Sigmoid colon (tissue), 7 donors: ENCODE data around the gene GBX2. TPM values are rescaled to one million over a fixed set of nuclear protein-coding genes. Genes with fewer than 3 reads are reported as not detected.

Source experiments
- DNase-seq: peaks from one replicate; pipeline ENCODE4 v3.0.0-alpha.2; 2019
- H3K27ac ChIP-seq, 4 donors: fragments of 200-600 bp; sonication (generic); one replicate each; pipeline ENCODE4 v1.5.1; 2016 to 2019; ENCODE audit warnings: mild to moderate bottlenecking in 1 of 4
- H3K27me3 ChIP-seq, 3 donors: fragments of 200-600 bp; sonication (generic); one replicate each; pipeline ENCODE4 v1.5.1; 2019; ENCODE audit warnings: mild to moderate bottlenecking in 1 of 3
- H3K36me3 ChIP-seq, 4 donors: fragments of 200-600 bp; sonication (generic); one replicate each; pipeline ENCODE4 v1.5.1; 2016 to 2019
- H3K4me1 ChIP-seq, 4 donors: fragments of 200-600 bp; sonication (generic); one replicate each; pipeline ENCODE4 v1.5.1; 2017 to 2019
- H3K4me3 ChIP-seq, 4 donors: fragments of 200-600 bp; sonication (generic); one replicate each; pipeline ENCODE4 v1.5.1; 2017 to 2019; ENCODE audit warnings: mild to moderate bottlenecking in 2 of 4, moderate library complexity in 1 of 4
- H3K9me3 ChIP-seq, 4 donors: fragments of 200-600 bp in 3 of 4; sonication (generic) in 3 of 4; one replicate each; pipeline versions ENCODE4 v1.5.1 to v1.6.1; 2013 to 2019
- EP300 ChIP-seq, 4 donors: sonication (generic); formaldehyde crosslinking; IDR thresholded peaks; one replicate each; pipeline ENCODE4 v1.6.1; 2017; ENCODE audit warnings: antibody characterized with exemption in 4 of 4
- POLR2A ChIP-seq, 2 donors: fragments of 450-650 bp; IDR thresholded peaks; one replicate each; pipeline ENCODE4 v1.6.1; 2016; ENCODE audit warnings: antibody characterized with exemption in 2 of 2, mild to moderate bottlenecking in 2 of 2, moderate library complexity in 2 of 2
- POLR2AphosphoS5 ChIP-seq, 4 donors: sonication (generic); formaldehyde crosslinking; IDR thresholded peaks; one replicate each; pipeline ENCODE4 v1.6.1; 2017; ENCODE audit warnings: antibody characterized with exemption in 4 of 4
- WGBS, 2 donors: extraction: QIAGEN DNeasy Blood & Tissue Kit; methylation state at CpG; one replicate each; pipeline ENCODE4 v1.1.7; 2013; 5-methylcytosine and 5-hydroxymethylcytosine counted together
- intact Hi-C: fragments of 100-400 bp; cut with DNase I; formaldehyde crosslinking; loops from one replicate; pipeline ENCODE4 v1.15.1; 2023
- polyA plus RNA-seq, 3 donors: library from polyadenylated mRNA; stranded (reverse); fragments of 200-250 nt; gene quantifications; one replicate each; pipeline ENCODE4 v1.2.3, GENCODE V29; 2013
- total RNA-seq, 4 donors: library from RNA; depleted of rRNA; stranded (reverse); fragments of >200 nt; gene quantifications; one replicate each; pipeline ENCODE4 v1.1.0, GENCODE V29; 2016
- TF ChIP-seq, protein P1 (sequence below), 4 experiments: fragments of 450-650 bp in 3 of 4; fragments of 200-600 bp in 1 of 4; IDR thresholded peaks; one replicate each; pipeline ENCODE4 v1.5.1; 2016 to 2019; ENCODE audit warnings: antibody characterized with exemption in 4 of 4, mild to moderate bottlenecking in 3 of 4, moderate library complexity in 2 of 4
- donor health status: healthy with polysubstance abuse.
- donor health status: Bipolar disorder and iron deficiency.
- donor health status: healthy.

Gene GBX2
- total and polyA plus RNA-seq, 7 donors = not detected

DNA sequence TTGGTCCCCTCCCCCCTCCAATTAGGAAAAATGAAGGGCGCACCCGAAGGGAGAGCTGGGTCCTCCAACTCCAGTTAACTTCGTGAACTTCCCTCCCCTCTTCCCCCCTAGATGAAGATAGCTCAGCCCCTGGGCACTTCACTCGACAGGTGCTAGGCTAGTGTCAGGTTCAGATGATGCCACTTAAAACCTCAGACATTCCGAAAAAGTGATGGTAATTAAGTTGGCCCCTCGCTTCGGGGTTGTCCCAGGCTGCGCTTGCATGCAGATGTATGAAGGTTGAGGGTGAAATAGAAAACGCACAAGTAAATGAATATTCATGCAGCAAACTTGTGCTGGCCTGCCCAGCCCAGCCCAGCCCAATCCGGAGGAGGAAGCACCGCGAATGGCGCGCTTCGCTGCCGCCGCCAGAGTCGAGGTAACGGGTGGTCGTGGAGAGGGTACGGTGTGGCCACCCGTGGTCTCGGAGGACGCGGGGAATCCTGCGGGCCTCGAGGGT lies 3.0 kb upstream of the GBX2 start:
- WGBS, 2 donors = 3 to 4% methylated on average over 27 of the region's 27 CpGs
- DNase-seq = no peak
- peaks cover 0 to 53% (median 49%) of the 10 kb centered on the region in 4 donors for H3K4me1 ChIP-seq

DNA sequence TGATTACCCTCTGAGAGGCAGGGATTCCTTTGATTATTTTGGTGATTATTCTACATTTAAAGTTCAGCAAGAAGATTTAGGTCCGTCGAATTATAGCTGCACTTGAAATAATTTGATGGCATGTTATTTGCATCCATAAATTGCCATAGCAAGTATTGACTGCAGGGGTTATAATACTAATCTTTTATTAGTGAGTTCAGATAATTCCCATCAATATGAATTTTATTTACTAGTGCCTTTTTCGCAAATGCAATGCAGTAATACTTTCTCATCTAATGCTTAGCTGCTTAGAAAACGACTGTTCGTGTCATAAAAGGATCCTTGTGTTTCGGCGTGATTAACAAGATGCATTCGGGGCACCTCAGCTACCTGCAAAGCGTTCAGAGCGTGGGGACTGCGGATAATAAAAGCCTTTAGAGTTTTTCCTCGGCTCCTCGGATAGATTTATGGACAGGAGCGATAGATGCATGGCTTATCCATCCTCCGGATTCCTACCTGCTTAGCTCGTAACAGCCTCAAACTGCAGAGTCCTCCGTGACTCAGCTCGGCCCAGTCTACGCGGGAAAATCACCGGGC lies 2.5 kb upstream of the GBX2 start:
- H3K4me1 ChIP-seq = peaks cover 0 to 58% (median 54%) of the 10 kb centered on the region in 4 donors
- H3K36me3 ChIP-seq = no peaks in the 10 kb centered on the region
- no peak overlapping the region for H3K4me3 ChIP-seq
- intact Hi-C loops = no loop called here
- TF ChIP-seq, protein P1, sequence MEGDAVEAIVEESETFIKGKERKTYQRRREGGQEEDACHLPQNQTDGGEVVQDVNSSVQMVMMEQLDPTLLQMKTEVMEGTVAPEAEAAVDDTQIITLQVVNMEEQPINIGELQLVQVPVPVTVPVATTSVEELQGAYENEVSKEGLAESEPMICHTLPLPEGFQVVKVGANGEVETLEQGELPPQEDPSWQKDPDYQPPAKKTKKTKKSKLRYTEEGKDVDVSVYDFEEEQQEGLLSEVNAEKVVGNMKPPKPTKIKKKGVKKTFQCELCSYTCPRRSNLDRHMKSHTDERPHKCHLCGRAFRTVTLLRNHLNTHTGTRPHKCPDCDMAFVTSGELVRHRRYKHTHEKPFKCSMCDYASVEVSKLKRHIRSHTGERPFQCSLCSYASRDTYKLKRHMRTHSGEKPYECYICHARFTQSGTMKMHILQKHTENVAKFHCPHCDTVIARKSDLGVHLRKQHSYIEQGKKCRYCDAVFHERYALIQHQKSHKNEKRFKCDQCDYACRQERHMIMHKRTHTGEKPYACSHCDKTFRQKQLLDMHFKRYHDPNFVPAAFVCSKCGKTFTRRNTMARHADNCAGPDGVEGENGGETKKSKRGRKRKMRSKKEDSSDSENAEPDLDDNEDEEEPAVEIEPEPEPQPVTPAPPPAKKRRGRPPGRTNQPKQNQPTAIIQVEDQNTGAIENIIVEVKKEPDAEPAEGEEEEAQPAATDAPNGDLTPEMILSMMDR (IDR thresholded peaks at IDR 0.05) = no peak
- TF ChIP-seq EP300 (IDR thresholded peaks at IDR 0.05) = no peak
- no peak for TF ChIP-seq POLR2A (IDR thresholded peaks at IDR 0.05)
- TF ChIP-seq POLR2AphosphoS5 (IDR thresholded peaks at IDR 0.05) = peak in 1 of 4 donors; percentile 10
- no peak for DNase-seq
- 9 to 10% methylated on average over 21 of the region's 21 CpGs for WGBS, 2 donors
- H3K27me3 ChIP-seq = peaks cover 82 to 100% (median 99%) of the 10 kb centered on the region in 3 donors
- H3K27ac ChIP-seq = no peak overlapping the region
- H3K9me3 ChIP-seq = no peaks in the 10 kb centered on the region

More for the DNA sequence above, 3.0 kb upstream of the GBX2 start:
- no peaks in the 10 kb centered on the region for H3K36me3 ChIP-seq
- no peak overlapping the region for H3K27ac ChIP-seq
- H3K4me3 ChIP-seq = no peak overlapping the region
- TF ChIP-seq POLR2A (IDR thresholded peaks at IDR 0.05) (no peak), POLR2AphosphoS5 (IDR thresholded peaks at IDR 0.05) (no peak), EP300 (IDR thresholded peaks at IDR 0.05) (no peak)
- TF ChIP-seq, protein P1 (IDR thresholded peaks at IDR 0.05) = no peak
- intact Hi-C loops = no loop called here
- peaks cover 76 to 100% (median 96%) of the 10 kb centered on the region in 3 donors for H3K27me3 ChIP-seq
- H3K9me3 ChIP-seq = no peaks in the 10 kb centered on the region

DNA sequence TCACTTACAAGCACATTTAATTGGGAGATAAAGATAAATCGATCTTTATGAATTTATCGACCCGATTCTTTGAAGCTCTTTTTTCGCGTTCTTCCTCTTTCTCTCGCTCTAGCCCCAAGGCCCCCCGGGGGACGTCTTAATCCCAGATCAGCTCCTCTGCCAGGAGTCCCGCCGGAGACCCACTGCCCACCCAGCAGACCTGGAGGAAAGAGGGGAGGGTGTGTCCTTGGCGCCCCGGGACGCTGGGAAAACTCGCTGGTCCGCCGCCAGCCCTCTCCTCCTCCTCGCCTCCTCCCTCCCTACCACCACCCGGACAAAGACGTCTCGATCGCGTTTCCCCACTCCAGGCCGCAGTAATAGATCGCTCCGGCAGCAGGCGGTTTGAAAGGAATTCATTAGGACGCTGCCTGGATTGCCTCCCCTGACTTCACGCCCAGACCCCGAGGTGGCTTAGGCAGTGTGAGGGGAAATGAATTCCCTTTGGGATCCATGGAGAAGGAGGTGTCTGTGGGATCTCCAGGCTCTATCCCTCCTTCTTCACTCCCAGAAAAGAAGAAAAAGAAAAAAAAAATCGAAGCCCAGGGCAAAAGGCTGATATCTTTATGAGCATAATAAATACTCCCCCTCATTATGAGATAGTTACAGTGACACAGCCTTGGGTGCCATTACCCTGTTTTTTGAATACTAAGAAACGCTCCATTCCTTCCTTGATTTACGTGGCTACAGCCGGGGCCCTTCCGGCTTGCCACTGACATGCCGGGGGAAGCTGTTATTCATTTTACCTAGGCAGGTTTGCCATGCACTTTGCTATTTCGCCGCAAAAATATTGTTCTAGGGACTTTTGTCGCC lies 1.8 kb upstream of the GBX2 start:
- Histone ChIP-seq H3K27me3 (peaks cover 88 to 100% (median 100%) of the 10 kb centered on the region in 3 donors), H3K27ac (no peak overlapping the region), H3K4me1 (peaks cover 0 to 60% (median 57%) of the 10 kb centered on the region in 4 donors), H3K36me3 (no peaks in the 10 kb centered on the region), H3K4me3 (no peak overlapping the region), H3K9me3 (no peaks in the 10 kb centered on the region)
- TF ChIP-seq POLR2A (IDR thresholded peaks at IDR 0.05) (no peak), POLR2AphosphoS5 (IDR thresholded peaks at IDR 0.05) (peak in 1 of 4 donors; percentile 2)
- WGBS, 2 donors = 9 to 10% methylated on average over 38 of the region's 38 CpGs
- intact Hi-C loops = no loop called here
- no peak for DNase-seq

DNA sequence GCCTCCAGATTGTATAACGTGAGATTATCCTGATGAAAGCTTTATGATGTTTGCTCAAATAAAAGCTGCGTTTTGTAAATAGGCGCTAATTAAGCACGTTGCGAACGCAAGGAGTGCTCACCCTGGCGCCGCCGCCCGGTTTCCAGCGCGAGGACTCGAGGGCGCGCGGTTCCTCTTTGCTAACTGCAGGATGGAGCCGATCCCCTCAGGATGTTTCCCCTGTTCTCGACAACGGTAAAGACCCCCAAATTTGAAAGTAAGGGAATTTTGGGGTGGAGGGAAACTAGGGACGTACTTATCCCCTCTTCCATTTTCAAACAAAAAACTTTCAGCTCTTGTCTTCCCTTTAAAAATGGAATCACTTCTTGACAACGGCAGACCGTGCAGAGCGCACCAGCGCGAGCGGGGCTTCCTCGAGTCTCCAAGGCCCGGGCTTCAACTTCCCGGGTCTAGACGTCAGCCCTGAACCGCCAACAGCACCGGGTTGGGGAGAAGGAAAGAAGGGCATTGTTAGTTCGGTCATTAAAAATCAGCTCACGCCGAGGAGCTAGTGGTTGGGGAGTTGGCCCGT lies 1.1 kb upstream of the GBX2 start:
- Histone ChIP-seq H3K4me3 (no peak overlapping the region), H3K36me3 (no peaks in the 10 kb centered on the region), H3K9me3 (no peaks in the 10 kb centered on the region), H3K4me1 (peaks cover 0 to 67% (median 64%) of the 10 kb centered on the region in 4 donors), H3K27ac (no peak overlapping the region), H3K27me3 (peaks cover 94 to 100% (median 100%) of the 10 kb centered on the region in 3 donors)
- intact Hi-C loops = no loop called here
- DNase-seq = peak; percentile 45
- TF ChIP-seq POLR2AphosphoS5 (IDR thresholded peaks at IDR 0.05) = peak in 1 of 4 donors; percentile 50
- no peak for TF ChIP-seq POLR2A (IDR thresholded peaks at IDR 0.05)
- WGBS, 2 donors = 5 to 7% methylated on average over 36 of the region's 36 CpGs

DNA sequence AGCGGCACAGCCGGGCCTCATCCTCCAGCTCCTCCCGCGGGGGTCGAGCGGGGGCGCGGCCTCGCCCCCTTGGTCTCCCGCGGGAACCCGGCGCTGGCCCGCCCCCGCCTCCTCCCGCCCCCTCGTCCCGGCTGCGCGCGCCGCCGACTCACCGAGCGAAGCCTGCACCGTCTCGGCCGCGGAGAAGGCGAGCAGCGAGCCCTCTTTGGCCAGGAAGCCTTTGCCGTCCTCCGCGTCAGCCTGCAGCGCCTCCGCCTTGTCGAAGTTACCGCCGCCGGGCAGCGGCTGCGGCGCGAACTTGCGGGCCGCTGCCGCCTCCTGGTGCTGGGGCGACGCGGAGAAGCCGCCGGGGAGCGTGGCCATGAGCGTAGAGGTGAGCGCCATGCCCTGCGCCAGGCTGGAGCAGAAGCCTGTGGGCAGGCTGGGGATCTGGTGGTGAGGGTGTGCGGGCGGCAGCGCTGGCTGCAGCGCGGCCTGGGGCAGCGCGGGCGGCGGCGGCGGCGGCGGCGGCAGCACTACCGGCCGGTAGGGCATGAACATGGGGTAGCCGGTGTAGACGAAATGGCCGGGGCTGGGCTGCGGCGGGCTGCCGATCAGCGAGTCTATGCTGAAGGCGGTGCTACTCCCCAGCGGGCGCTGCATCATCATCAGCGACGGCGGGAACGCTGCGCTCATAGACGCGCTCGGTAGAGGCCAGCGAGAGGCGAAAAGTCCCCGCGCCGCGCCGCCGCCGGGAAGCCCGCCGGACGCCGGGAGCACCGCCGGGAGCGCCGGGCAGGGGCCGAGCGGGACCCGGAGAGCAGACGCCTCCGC lies 683 bp downstream of the GBX2 start:
- H3K4me1 ChIP-seq = peaks cover 0 to 70% (median 68%) of the 10 kb centered on the region in 4 donors
- 2 to 3% methylated on average over 112 of the region's 112 CpGs for whole genome bisulfite sequencing, 2 donors
- H3K27ac ChIP-seq = no peak overlapping the region

More for the DNA sequence above, 683 bp downstream of the GBX2 start:
- H3K36me3 ChIP-seq = no peaks in the 10 kb centered on the region
- intact Hi-C loops = no loop called here
- peak overlapping the region in 3 of 4 donors; percentile 20 to 42 (median 38) for H3K4me3 ChIP-seq
- H3K27me3 ChIP-seq = peaks cover 90 to 100% (median 100%) of the 10 kb centered on the region in 3 donors
- no peaks in the 10 kb centered on the region for H3K9me3 ChIP-seq
- no peak for TF ChIP-seq POLR2AphosphoS5 (IDR thresholded peaks at IDR 0.05)
- no peak for TF ChIP-seq EP300 (IDR thresholded peaks at IDR 0.05)
- no peak for TF ChIP-seq POLR2A (IDR thresholded peaks at IDR 0.05)
- TF ChIP-seq, protein P1 (IDR thresholded peaks at IDR 0.05) = no peak
- DNase-seq = no peak
